GM12864 (cell line): ENCODE measurements around the gene CPNE6.

Source experiments
- DNase-seq: peaks from one replicate; pipeline ENCODE4 v3.0.0-alpha.2; 2011; ENCODE audit warnings: low read depth
- H3K4me3 ChIP-seq: 2 replicates; pipeline ENCODE4 v1.5.1; 2011; ENCODE audit warnings: mild to moderate bottlenecking, low read depth, low read length, control low read depth
- CTCF ChIP-seq: IDR thresholded peaks from 2 replicates; pipeline ENCODE4 v1.5.1; 2011; ENCODE audit warnings: low read depth, mild to moderate bottlenecking, moderate library complexity, low read length, control low read depth, inconsistent platforms; ENCODE audit errors: missing control alignments

CPNE6 gene

GRCh38 chr14:24083462-24083861, 12.1 kb downstream of the CPNE6 start:
- no peak for TF ChIP-seq CTCF
- no peak for DNase-seq
- no peak overlapping the region for H3K4me3 ChIP-seq

GRCh38 chr14:24084440-24084839, 13.1 kb downstream of the CPNE6 start:
- no peak for TF ChIP-seq CTCF
- DNase-seq = no peak
- no peak overlapping the region for H3K4me3 ChIP-seq

- no peak for DNase-seq
- TF ChIP-seq CTCF = no peak
- no peak overlapping the region for H3K4me3 ChIP-seq
Observed at GRCh38 chr14:24085215-24085614, 13.9 kb downstream of the CPNE6 start.

- DNase-seq = no peak
- H3K4me3 ChIP-seq = no peak overlapping the region
- no peak for TF ChIP-seq CTCF
Observed at GRCh38 chr14:24086193-24086955, 15.0 kb downstream of the CPNE6 start.

- no peak for TF ChIP-seq CTCF
- no peak for DNase-seq
- H3K4me3 ChIP-seq = no peak overlapping the region
Observed at GRCh38 chr14:24087004-24087403, 15.6 kb downstream of the CPNE6 start.

GRCh38 chr14:24088095-24088494, 16.7 kb downstream of the CPNE6 start:
- no peak for TF ChIP-seq CTCF
- no peak overlapping the region for H3K4me3 ChIP-seq
- DNase-seq = no peak

GRCh38 chr14:24089890-24090289, 18.5 kb downstream of the CPNE6 start:
- no peak for TF ChIP-seq CTCF
- DNase-seq = no peak
- H3K4me3 ChIP-seq = no peak overlapping the region
